ENCODE results near the gene EGLN1. TPM values are rescaled to one million over a fixed set of nuclear protein-coding genes. Genes with fewer than 3 reads are reported as not detected.
A peak's percentile ranks its signal among the peaks of the same experiment; 100 is the strongest.

The EGLN1 gene
- polyA plus RNA-seq, 2 of the 4 experiments (the other 2 are of a cell fraction), result 57.7 to 156 TPM

DNA sequence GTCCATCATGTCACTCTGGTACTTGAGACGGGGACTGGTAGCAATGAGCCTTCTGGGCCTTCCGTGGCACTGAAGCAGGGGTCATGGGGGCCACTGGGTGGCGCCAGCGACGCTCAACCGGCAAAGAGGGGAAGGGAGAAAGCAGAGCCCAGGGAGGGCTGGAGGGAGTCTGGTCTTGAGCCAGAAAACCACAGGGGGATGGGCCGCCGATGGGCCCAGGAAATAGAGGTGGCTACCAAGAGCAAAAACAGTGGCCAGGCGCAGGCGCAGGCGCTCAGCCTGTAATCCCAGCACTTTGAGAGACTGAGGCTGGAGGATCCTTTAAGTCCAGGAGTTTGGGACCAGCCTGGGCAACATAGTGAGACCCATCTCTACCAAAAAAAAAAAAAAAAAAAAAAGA is 106.2 kb downstream of the EGLN1 start:
- FAIRE-seq (no peak), DNase-seq (ENCODE audit: low read depth in 1 of 2, low spot score in 1 of 2) (peak; percentile 33 to 58), ATAC-seq (peak; percentile 79 to 98)
- ChIA-PET CTCF (interaction anchor here (0.6 to 2.3 kb wide), 18 partner anchors 9 to 1022 kb away, joined by 3 to 11 read pairs (median 3); partner anchors contain the start of genes EXOC8 and SPRTN), POLR2A (no interaction called here)
- H3K4me2 ChIP-seq, result no peak overlapping the region
- no peak overlapping the region for H3K4me3 ChIP-seq
- TF ChIP-seq, protein P1, sequence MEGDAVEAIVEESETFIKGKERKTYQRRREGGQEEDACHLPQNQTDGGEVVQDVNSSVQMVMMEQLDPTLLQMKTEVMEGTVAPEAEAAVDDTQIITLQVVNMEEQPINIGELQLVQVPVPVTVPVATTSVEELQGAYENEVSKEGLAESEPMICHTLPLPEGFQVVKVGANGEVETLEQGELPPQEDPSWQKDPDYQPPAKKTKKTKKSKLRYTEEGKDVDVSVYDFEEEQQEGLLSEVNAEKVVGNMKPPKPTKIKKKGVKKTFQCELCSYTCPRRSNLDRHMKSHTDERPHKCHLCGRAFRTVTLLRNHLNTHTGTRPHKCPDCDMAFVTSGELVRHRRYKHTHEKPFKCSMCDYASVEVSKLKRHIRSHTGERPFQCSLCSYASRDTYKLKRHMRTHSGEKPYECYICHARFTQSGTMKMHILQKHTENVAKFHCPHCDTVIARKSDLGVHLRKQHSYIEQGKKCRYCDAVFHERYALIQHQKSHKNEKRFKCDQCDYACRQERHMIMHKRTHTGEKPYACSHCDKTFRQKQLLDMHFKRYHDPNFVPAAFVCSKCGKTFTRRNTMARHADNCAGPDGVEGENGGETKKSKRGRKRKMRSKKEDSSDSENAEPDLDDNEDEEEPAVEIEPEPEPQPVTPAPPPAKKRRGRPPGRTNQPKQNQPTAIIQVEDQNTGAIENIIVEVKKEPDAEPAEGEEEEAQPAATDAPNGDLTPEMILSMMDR (IDR thresholded peaks at IDR 0.05), result peak; percentile 61
- TF ChIP-seq SMC3 (IDR thresholded peaks at IDR 0.05), result peak; percentile 67
- TF ChIP-seq, protein P2, sequence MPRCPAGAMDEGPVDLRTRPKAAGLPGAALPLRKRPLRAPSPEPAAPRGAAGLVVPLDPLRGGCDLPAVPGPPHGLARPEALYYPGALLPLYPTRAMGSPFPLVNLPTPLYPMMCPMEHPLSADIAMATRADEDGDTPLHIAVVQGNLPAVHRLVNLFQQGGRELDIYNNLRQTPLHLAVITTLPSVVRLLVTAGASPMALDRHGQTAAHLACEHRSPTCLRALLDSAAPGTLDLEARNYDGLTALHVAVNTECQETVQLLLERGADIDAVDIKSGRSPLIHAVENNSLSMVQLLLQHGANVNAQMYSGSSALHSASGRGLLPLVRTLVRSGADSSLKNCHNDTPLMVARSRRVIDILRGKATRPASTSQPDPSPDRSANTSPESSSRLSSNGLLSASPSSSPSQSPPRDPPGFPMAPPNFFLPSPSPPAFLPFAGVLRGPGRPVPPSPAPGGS (IDR thresholded peaks at IDR 0.05), result no peak
- TF ChIP-seq RAD21 (conservative IDR thresholded peaks at IDR 0.05 in 1 of 2, IDR thresholded peaks at IDR 0.05 in 1 of 2), result peak; percentile 57 to 73
- WGBS (ENCODE audit: missing lambda C conversion rate), result 41% methylated on average over 11 of the region's 11 CpGs
- H3K9me3 ChIP-seq, result no peaks in the 10 kb centered on the region
- no peaks in the 10 kb centered on the region for H3K4me1 ChIP-seq
- H3K27ac ChIP-seq, result no peak overlapping the region

Other genes starting within 250 kb of the EGLN1 start
- 58.5 and 62.7 TPM in 2 replicates for gene GNPAT, start 181.1 kb downstream of the EGLN1 start, polyA plus RNA-seq (2011; rRNA removed)
- 43.4 to 45.3 TPM (median 44.1 TPM) in 3 replicates for gene GNPAT, start 181.1 kb downstream of the EGLN1 start, polyA plus RNA-seq (2017; fragmentation: RNase III; extraction: RNeasy Plus Mini Kit Qiagen cat#74134 plus additional on column Dnase treatment)
- gene EXOC8, start 84.4 kb downstream of the EGLN1 start, polyA plus RNA-seq (2011; rRNA removed), result 7.6 and 7.7 TPM in 2 replicates
- gene EXOC8, start 84.4 kb downstream of the EGLN1 start, polyA plus RNA-seq (2017; fragmentation: RNase III; extraction: RNeasy Plus Mini Kit Qiagen cat#74134 plus additional on column Dnase treatment), result 8.9 to 10.1 TPM (median 9.8 TPM) in 3 replicates
- 17.9 and 21.0 TPM in 2 replicates for gene SPRTN, start 84.0 kb downstream of the EGLN1 start, polyA plus RNA-seq (2011; rRNA removed)
- 14.0 to 16.0 TPM (median 14.4 TPM) in 3 replicates for gene SPRTN, start 84.0 kb downstream of the EGLN1 start, polyA plus RNA-seq (2017; fragmentation: RNase III; extraction: RNeasy Plus Mini Kit Qiagen cat#74134 plus additional on column Dnase treatment)
- 45.0 and 58.3 TPM in 2 replicates for gene TSNAX, start 106.4 kb upstream of the EGLN1 start, polyA plus RNA-seq (2011; rRNA removed)
- gene TSNAX, start 106.4 kb upstream of the EGLN1 start, polyA plus RNA-seq (2017; fragmentation: RNase III; extraction: RNeasy Plus Mini Kit Qiagen cat#74134 plus additional on column Dnase treatment), result 48.5 to 51.9 TPM (median 51.4 TPM) in 3 replicates
- 0.67 and 0.74 TPM in 2 replicates for gene DISC1, start 204.5 kb upstream of the EGLN1 start, polyA plus RNA-seq (2011; rRNA removed)
- 0.31 to 0.50 TPM (median 0.39 TPM) in 3 replicates for gene DISC1, start 204.5 kb upstream of the EGLN1 start, polyA plus RNA-seq (2017; fragmentation: RNase III; extraction: RNeasy Plus Mini Kit Qiagen cat#74134 plus additional on column Dnase treatment)

All from A549 (cell line).